ENCODE data around the gene RAET1G. TPM values are rescaled to one million over a fixed set of nuclear protein-coding genes. Genes with fewer than 3 reads are reported as not detected.

Gene RAET1G
- total RNA-seq, 1 experiment from 2014 or later, result 0.54 TPM

- Mint-ChIP-seq H3K9me3 (ENCODE audit: low read depth, unreplicated experiment) (no peaks in the 10 kb centered on the region), H3K36me3 (ENCODE audit: insufficient read depth, unreplicated experiment) (peaks cover 29% of the 10 kb centered on the region), H3K27ac (ENCODE audit: unreplicated experiment) (no peak overlapping the region), H3K4me3 (ENCODE audit: low read depth, unreplicated experiment) (peak overlapping the region; percentile 81), H3K4me1 (ENCODE audit: low read depth, unreplicated experiment) (peaks cover 10% of the 10 kb centered on the region), H3K27me3 (ENCODE audit: unreplicated experiment) (peaks cover 29% of the 10 kb centered on the region)
- no peak for DNase-seq
- BruUV-seq (replicated peaks), result no TSS peak
- intact Hi-C loops (cut with micrococcal nuclease; ENCODE audit: unreplicated experiment), result no loop called here
- CTCF ChIA-PET, result no interaction called here
- TF ChIP-seq, protein P1, sequence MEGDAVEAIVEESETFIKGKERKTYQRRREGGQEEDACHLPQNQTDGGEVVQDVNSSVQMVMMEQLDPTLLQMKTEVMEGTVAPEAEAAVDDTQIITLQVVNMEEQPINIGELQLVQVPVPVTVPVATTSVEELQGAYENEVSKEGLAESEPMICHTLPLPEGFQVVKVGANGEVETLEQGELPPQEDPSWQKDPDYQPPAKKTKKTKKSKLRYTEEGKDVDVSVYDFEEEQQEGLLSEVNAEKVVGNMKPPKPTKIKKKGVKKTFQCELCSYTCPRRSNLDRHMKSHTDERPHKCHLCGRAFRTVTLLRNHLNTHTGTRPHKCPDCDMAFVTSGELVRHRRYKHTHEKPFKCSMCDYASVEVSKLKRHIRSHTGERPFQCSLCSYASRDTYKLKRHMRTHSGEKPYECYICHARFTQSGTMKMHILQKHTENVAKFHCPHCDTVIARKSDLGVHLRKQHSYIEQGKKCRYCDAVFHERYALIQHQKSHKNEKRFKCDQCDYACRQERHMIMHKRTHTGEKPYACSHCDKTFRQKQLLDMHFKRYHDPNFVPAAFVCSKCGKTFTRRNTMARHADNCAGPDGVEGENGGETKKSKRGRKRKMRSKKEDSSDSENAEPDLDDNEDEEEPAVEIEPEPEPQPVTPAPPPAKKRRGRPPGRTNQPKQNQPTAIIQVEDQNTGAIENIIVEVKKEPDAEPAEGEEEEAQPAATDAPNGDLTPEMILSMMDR (IDR thresholded peaks at IDR 0.05; ENCODE audit: unreplicated experiment), result no peak
Measured at GRCh38 chr6:149942461-149942829, 19.5 kb upstream of the RAET1G start.

- intact Hi-C loops (cut with micrococcal nuclease; ENCODE audit: unreplicated experiment), result no loop called here
- Mint-ChIP-seq H3K4me1 (ENCODE audit: low read depth, unreplicated experiment) (peaks cover 10% of the 10 kb centered on the region), H3K36me3 (ENCODE audit: insufficient read depth, unreplicated experiment) (peaks cover 29% of the 10 kb centered on the region), H3K27ac (ENCODE audit: unreplicated experiment) (no peak within 1 kb of the TSS), H3K9me3 (ENCODE audit: low read depth, unreplicated experiment) (no peaks in the 10 kb centered on the region), H3K4me3 (ENCODE audit: low read depth, unreplicated experiment) (peak within 1 kb of the TSS; percentile 81), H3K27me3 (ENCODE audit: unreplicated experiment) (peaks cover 35% of the 10 kb centered on the region)
- DNase-seq, result peak; percentile 75
- no TSS peak for BruUV-seq (replicated peaks)
- TF ChIP-seq, protein P1 (IDR thresholded peaks at IDR 0.05; ENCODE audit: unreplicated experiment), result no peak
- CTCF ChIA-PET, result no interaction called here
Measured at GRCh38 chr6:149941583-149942460, 18.9 kb upstream of the RAET1G start, which contains the start of gene ULBP2. Gene ULBP2 (plus strand): TSS chr6:149942014. CDS start chr6:149942073, 59 bp downstream.

DNA sequence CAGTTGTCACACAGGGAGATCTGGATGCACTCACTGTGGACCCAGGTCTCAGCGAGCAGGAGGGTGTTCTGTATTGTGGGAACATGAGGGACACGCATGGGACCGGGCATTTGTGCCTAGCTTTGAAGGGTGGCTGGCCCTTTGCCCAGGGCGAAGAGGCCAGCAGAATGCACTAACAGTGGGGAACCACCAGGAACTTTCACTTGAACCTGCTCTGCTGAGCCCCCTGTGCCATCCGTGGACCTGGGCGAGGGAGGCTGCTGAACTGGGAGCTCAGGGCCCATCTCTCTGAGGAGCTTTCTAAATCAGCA, 17.7 kb upstream of the RAET1G start:
- CTCF ChIA-PET, result no interaction called here

DNA sequence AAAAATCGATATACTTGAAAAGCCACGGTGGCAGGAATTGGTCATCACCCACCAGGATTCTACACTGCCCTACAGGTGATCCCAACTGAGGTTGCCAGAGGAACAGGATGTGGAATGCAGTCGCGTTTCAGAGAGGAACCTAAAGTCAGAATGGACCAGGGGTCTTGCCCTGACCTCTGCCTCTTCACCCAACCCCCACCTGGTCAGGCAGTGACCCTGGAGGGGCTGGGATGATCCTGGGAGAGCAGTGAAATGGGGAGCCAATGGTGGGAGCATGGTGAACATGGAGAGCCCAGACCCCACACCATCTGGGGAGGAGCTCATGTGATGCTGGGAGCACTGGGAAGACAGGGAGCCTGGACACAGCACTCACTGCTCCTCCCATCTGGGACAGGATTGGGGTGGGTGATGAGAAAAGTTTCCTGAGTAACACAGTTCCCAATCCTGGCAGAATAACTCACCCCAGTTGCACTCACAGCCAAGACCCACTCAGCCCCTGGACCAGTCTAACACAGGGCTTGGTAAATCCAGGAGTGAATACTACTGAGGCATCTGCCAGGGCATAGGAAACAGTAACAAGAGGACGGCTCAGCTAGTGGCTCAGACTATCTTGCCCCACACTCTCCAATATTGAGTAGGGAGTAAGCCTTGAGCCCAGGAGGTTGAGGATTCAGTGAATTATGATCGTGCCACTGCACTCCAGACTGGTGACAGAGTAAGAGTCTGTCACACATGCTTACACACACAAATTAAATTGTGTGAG, 17.2 kb upstream of the RAET1G start:
- H3K27me3 Mint-ChIP-seq (ENCODE audit: unreplicated experiment), result peaks cover 53% of the 10 kb centered on the region

More for the DNA sequence above, 17.7 kb upstream of the RAET1G start:
- intact Hi-C loops (cut with micrococcal nuclease; ENCODE audit: unreplicated experiment), result no loop called here
- no TSS peak for BruUV-seq (replicated peaks)
- DNase-seq, result no peak
- peaks cover 29% of the 10 kb centered on the region for H3K36me3 Mint-ChIP-seq (ENCODE audit: insufficient read depth, unreplicated experiment)
- H3K27ac Mint-ChIP-seq (ENCODE audit: unreplicated experiment), result no peak overlapping the region
- TF ChIP-seq, protein P1 (IDR thresholded peaks at IDR 0.05; ENCODE audit: unreplicated experiment), result no peak
- no peak overlapping the region for H3K4me3 Mint-ChIP-seq (ENCODE audit: low read depth, unreplicated experiment)
- H3K9me3 Mint-ChIP-seq (ENCODE audit: low read depth, unreplicated experiment), result no peaks in the 10 kb centered on the region
- H3K4me1 Mint-ChIP-seq (ENCODE audit: low read depth, unreplicated experiment), result peaks cover 10% of the 10 kb centered on the region
- peaks cover 47% of the 10 kb centered on the region for H3K27me3 Mint-ChIP-seq (ENCODE audit: unreplicated experiment)

More for the DNA sequence above, 17.2 kb upstream of the RAET1G start:
- peaks cover 33% of the 10 kb centered on the region for H3K36me3 Mint-ChIP-seq (ENCODE audit: insufficient read depth, unreplicated experiment)
- DNase-seq, result no peak
- TF ChIP-seq, protein P1 (IDR thresholded peaks at IDR 0.05; ENCODE audit: unreplicated experiment), result no peak
- CTCF ChIA-PET, result no interaction called here
- no TSS peak for BruUV-seq (replicated peaks)
- no peak overlapping the region for H3K4me3 Mint-ChIP-seq (ENCODE audit: low read depth, unreplicated experiment)
- peaks cover 10% of the 10 kb centered on the region for H3K4me1 Mint-ChIP-seq (ENCODE audit: low read depth, unreplicated experiment)
- H3K9me3 Mint-ChIP-seq (ENCODE audit: low read depth, unreplicated experiment), result no peaks in the 10 kb centered on the region
- intact Hi-C loops (cut with micrococcal nuclease; ENCODE audit: unreplicated experiment), result loop anchor here (10.0 kb wide), 1 partner anchor 455 kb away; no protein-coding TSS in a partner anchor
- no peak overlapping the region for H3K27ac Mint-ChIP-seq (ENCODE audit: unreplicated experiment)

Measured in Calu3 (cell line).